Astrocyte (in vitro differentiated cells and primary cell): Measurements from ENCODE around the gene CDK16.

Experiments used
- EZH2 ChIP-seq: IDR thresholded peaks from 2 replicates; pipeline ENCODE4 v1.6.1; 2012; ENCODE audit warnings: mild to moderate bottlenecking, low read length, inconsistent platforms; ENCODE audit not compliant: insufficient read depth
- TF ChIP-seq, protein P1 (sequence below): IDR thresholded peaks from 2 replicates; pipeline ENCODE4 v1.5.1; 2011; ENCODE audit warnings: low read depth, mild to moderate bottlenecking, inconsistent platforms, low read length, moderate library complexity; ENCODE audit not compliant: insufficient read depth

DNA sequence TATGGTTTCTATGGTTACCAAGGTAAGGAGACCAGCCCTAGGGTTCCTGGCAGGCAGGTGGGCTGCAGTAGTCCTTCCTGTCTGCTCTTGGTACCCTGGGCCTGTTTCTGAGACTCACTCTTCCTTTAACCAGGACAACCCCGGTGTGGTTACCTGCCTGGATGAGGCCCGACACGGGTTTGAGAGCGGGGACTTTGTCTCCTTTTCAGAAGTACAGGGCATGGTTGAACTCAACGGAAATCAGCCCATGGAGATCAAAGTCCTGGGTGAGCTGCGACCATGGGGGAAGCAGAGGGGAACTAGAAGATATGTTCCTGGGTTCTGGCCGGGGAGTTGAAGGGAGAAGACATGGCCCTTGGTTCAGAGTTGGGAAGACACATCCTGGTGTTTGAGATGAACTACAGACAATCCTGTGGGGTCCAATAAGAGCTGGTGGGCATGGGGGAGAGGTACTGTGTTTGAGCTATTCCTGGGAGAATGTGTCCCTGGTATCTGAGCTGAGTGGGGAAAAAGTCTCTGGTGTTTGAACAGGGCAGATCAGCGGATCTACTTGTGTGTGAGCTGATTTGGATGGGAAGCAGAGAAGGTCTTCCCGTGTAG is 17.0 kb upstream of the CDK16 start:
- TF ChIP-seq EZH2: no peak
- TF ChIP-seq, protein P1, sequence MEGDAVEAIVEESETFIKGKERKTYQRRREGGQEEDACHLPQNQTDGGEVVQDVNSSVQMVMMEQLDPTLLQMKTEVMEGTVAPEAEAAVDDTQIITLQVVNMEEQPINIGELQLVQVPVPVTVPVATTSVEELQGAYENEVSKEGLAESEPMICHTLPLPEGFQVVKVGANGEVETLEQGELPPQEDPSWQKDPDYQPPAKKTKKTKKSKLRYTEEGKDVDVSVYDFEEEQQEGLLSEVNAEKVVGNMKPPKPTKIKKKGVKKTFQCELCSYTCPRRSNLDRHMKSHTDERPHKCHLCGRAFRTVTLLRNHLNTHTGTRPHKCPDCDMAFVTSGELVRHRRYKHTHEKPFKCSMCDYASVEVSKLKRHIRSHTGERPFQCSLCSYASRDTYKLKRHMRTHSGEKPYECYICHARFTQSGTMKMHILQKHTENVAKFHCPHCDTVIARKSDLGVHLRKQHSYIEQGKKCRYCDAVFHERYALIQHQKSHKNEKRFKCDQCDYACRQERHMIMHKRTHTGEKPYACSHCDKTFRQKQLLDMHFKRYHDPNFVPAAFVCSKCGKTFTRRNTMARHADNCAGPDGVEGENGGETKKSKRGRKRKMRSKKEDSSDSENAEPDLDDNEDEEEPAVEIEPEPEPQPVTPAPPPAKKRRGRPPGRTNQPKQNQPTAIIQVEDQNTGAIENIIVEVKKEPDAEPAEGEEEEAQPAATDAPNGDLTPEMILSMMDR: no peak
